Heart right ventricle (tissue), 16 donors: ENCODE measurements around the gene DPEP2. TPM values are rescaled to one million over a fixed set of nuclear protein-coding genes. Genes with fewer than 3 reads are reported as not detected.
A peak's percentile ranks its signal among the peaks of the same experiment; 100 is the strongest.

Source experiments
- ATAC-seq, 8 donors: fragments of 200-7000 bp; cut with Tn5 transposase; one replicate each; pipeline ENCODE4 v1.9.1; 2020; ENCODE audit warnings: mild to moderate bottlenecking in 8 of 8, moderate library complexity in 8 of 8, moderate number of reproducible peaks in 1 of 8
- DNase-seq, 2 donors: peaks; one replicate each; pipeline ENCODE4 v3.0.0-alpha.2; 2020
- H3K27ac ChIP-seq, 10 donors: fragments of 200-600 bp; sonication (generic) in 2 of 10; one replicate each; pipeline versions ENCODE4 v1.5.0 to v1.8.0; 2020 to 2022; ENCODE audit warnings: mild to moderate bottlenecking in 3 of 10
- H3K27me3 ChIP-seq, 7 donors: fragments of 200-600 bp; one replicate each; pipeline ENCODE4 v1.8.0; 2021 to 2022; ENCODE audit warnings: mild to moderate bottlenecking in 2 of 7
- H3K36me3 ChIP-seq, 9 donors: fragments of 200-600 bp; sonication (generic) in 1 of 9; one replicate each; pipeline versions ENCODE4 v1.5.0 to v1.8.0; 2020 to 2022; ENCODE audit warnings: mild to moderate bottlenecking in 2 of 9
- H3K4me1 ChIP-seq, 9 donors: fragments of 200-600 bp; sonication (generic) in 1 of 9; one replicate each; pipeline versions ENCODE4 v1.5.0 to v1.8.0; 2020 to 2022; ENCODE audit warnings: mild to moderate bottlenecking in 4 of 9
- H3K4me3 ChIP-seq, 10 donors: fragments of 200-600 bp; sonication (generic) in 2 of 10; one replicate each; pipeline versions ENCODE4 v1.5.0 to v1.8.0; 2020 to 2022; ENCODE audit warnings: mild to moderate bottlenecking in 7 of 10, moderate library complexity in 2 of 10
- H3K9me3 ChIP-seq, 11 donors: fragments of 200-600 bp in 10 of 11; sonication (generic) in 2 of 11; one replicate each; pipeline versions ENCODE4 v1.5.0 to v1.8.0; 2013 to 2022; ENCODE audit warnings: mild to moderate bottlenecking in 2 of 11, control low read depth in 1 of 11, moderate library complexity in 1 of 11
- CTCF ChIP-seq, 9 donors: fragments of 200-600 bp; sonication (generic) in 2 of 9; IDR thresholded peaks; one replicate each; pipeline versions ENCODE4 v1.5.0 to v1.8.0; 2021 to 2022; ENCODE audit warnings: antibody characterized with exemption in 9 of 9, mild to moderate bottlenecking in 5 of 9, moderate library complexity in 1 of 9
- WGBS, 2 donors: extraction: QIAGEN DNeasy Blood & Tissue Kit; methylation state at CpG; one replicate each; pipeline ENCODE4 v1.1.7; 2013; ENCODE audit warnings: inconsistent platforms in 1 of 2; 5-methylcytosine and 5-hydroxymethylcytosine counted together
- intact Hi-C, 10 donors: fragments of 100-400 bp; cut with DNase I; formaldehyde crosslinking; loops; one replicate each; pipeline versions ENCODE4 v1.11.1 to v1.14.2; 2022
- polyA plus RNA-seq, 2 donors: library from polyadenylated mRNA; stranded (reverse); fragments of 200-250 nt; gene quantifications; one replicate each; pipeline ENCODE4 v1.2.3, GENCODE V29; 2013
- total RNA-seq, 10 donors: library from RNA; stranded (reverse); fragmentation: NEBNext Ultra II Directional in 3 of 10; extraction: Animal tissue kit (Norgen Biotek cat#: 25700) in 3 of 10; gene quantifications; one replicate each; pipeline versions ENCODE4 v1.2.1 to v1.2.4, GENCODE V29; 2021 to 2023
- donor health status: Arrhythmogenic right ventricular cardiomyopathy.
- donor health status: ischemic (EF 13 %, LVEDD 7.1; RV severe dilation, severe dysfunction).
- donor health status: healthy with polysubstance abuse.
- donor health status: DM: no; HTN: yes; CAD: no.
- donor health status: DM: no; HTN: no; CAD: no.
- donor health status: ischemic (EF 25% LVEDD 6.9; RV normal size, moderate dysfunction).
- donor health status: ischemic (EF 25% LVEDD 5.7; RV mildly dilated, moderate dysfunction).
- donor health status: healthy.
- donor health status: DM: yes; HTN: yes; CAD: no.
- donor health status: Ischemic cardiomyopathy.
- donor health status: ischemic (EF 35%, LVEDD 5.7; RV mildly dilated, moderate dysfunction).
- donor health status: nonischemic (EF 11% LVEDD 7.7; RV severe dilation, severe dysfunction).
- donor health status: DM: yes; HTN: yes; CAD: no.
- donor health status: PGD.
- donor health status: ischemic (EF 29% LVEDD 5.4; RV normal size, mild dysfunction).
- donor health status: nonischemic (EF 23%, LVEDD 6.1; RV moderate dilation, normal function).

The DPEP2 gene
- total and polyA plus RNA-seq, 12 donors = 1.0 to 6.2 (median 1.6) TPM; not detected in 1

- ATAC-seq = peak in 3 of 8 donors; percentile 9 to 24 (median 10)
- 9 to 12% methylated on average over 19 of the region's 19 CpGs for WGBS, 2 donors
Measured at GRCh38 chr16:68022278-68022727, 23.0 kb upstream of the DPEP2 start.

GRCh38 chr16:68021490-68021889 is 22.2 kb upstream of the DPEP2 start:
- H3K27ac ChIP-seq = no peak overlapping the region
- no peaks in the 10 kb centered on the region for H3K9me3 ChIP-seq
- DNase-seq = no peak
- H3K27me3 ChIP-seq = no peaks in the 10 kb centered on the region
- peaks cover 0 to 21% (median 0%) of the 10 kb centered on the region in 9 donors for H3K36me3 ChIP-seq
- intact Hi-C loops = loop anchor here in 1 of 10 donors (5.0 kb wide), 2 partner anchors 34 to 139 kb away; partner anchors contain the start of gene NRN1L
- no peak for TF ChIP-seq CTCF (IDR thresholded peaks at IDR 0.05)
- WGBS, 2 donors = 90 to 94% methylated on average over 10 of the region's 10 CpGs
- no peak for ATAC-seq
- peaks cover 5 to 33% (median 27%) of the 10 kb centered on the region in 9 donors for H3K4me1 ChIP-seq
- H3K4me3 ChIP-seq = peak overlapping the region in 3 of 10 donors; percentile 92 to 100 (median 98)

More at GRCh38 chr16:68022278-68022727, 23.0 kb upstream of the DPEP2 start:
- no peaks in the 10 kb centered on the region for H3K9me3 ChIP-seq
- no peak for TF ChIP-seq CTCF (IDR thresholded peaks at IDR 0.05)
- peaks cover 0 to 29% (median 0%) of the 10 kb centered on the region in 9 donors for H3K36me3 ChIP-seq
- peaks cover 5 to 33% (median 27%) of the 10 kb centered on the region in 9 donors for H3K4me1 ChIP-seq
- peak overlapping the region; percentile 73 to 100 (median 98) for H3K4me3 ChIP-seq
- H3K27me3 ChIP-seq = no peaks in the 10 kb centered on the region
- no peak for DNase-seq
- peak overlapping the region in 9 of 10 donors; percentile 62 to 92 (median 85) for H3K27ac ChIP-seq
- intact Hi-C loops = loop anchor here in 1 of 10 donors (5.0 kb wide), 2 partner anchors 35 to 140 kb away; partner anchors contain the start of gene NRN1L

GRCh38 chr16:68019167-68019680 is 19.9 kb upstream of the DPEP2 start:
- WGBS, 2 donors = 67 to 69% methylated on average over 8 of the region's 8 CpGs
- no peak overlapping the region for H3K27ac ChIP-seq
- no peak for ATAC-seq
- TF ChIP-seq CTCF (IDR thresholded peaks at IDR 0.05) = no peak
- no peaks in the 10 kb centered on the region for H3K27me3 ChIP-seq
- H3K4me3 ChIP-seq = no peak overlapping the region
- peaks cover 0 to 13% (median 0%) of the 10 kb centered on the region in 9 donors for H3K36me3 ChIP-seq
- peaks cover 5 to 28% (median 26%) of the 10 kb centered on the region in 9 donors for H3K4me1 ChIP-seq
- DNase-seq = no peak
- intact Hi-C loops = no loop called here
- no peaks in the 10 kb centered on the region for H3K9me3 ChIP-seq

GRCh38 chr16:68015681-68016080 is 16.4 kb upstream of the DPEP2 start, which contains the start of gene DPEP2NB:
TSS of gene DPEP2NB (minus strand) at chr16:68015911. CDS start at chr16:68015770, 141 bp downstream.
- DNase-seq = no peak
- Histone ChIP-seq H3K36me3 (no peaks in the 10 kb centered on the region), H3K9me3 (no peaks in the 10 kb centered on the region), H3K4me3 (no peak within 1 kb of the TSS), H3K4me1 (peaks cover 0 to 15% (median 0%) of the 10 kb centered on the region in 9 donors), H3K27me3 (no peaks in the 10 kb centered on the region), H3K27ac (no peak within 1 kb of the TSS)
- WGBS, 2 donors = 87 to 88% methylated on average over 5 of the region's 5 CpGs
- intact Hi-C loops = no loop called here
- no peak for TF ChIP-seq CTCF (IDR thresholded peaks at IDR 0.05)
- no peak for ATAC-seq
